HepG2 (cell line): ENCODE measurements around the gene VMA21.

Source experiments
- ATF2 ChIP-seq: sonication (generic); formaldehyde crosslinking; IDR thresholded peaks from 2 replicates; pipeline ENCODE4 v1.4.0; 2020; ENCODE audit warnings: missing genetic modification reagents
- EHMT2 ChIP-seq: fragments of 200-600 bp; sonication (generic); IDR thresholded peaks from 2 replicates; pipeline ENCODE4 v1.7.0; 2017; ENCODE audit warnings: antibody characterized with exemption, low read depth, low read length, borderline replicate concordance
- GATAD1 ChIP-seq: IDR thresholded peaks from 2 replicates; pipeline ENCODE4 v1.6.1; 2016; ENCODE audit warnings: missing genetic modification reagents, missing compliant biosample characterization
- JUN ChIP-seq: sonication (generic); formaldehyde crosslinking; IDR thresholded peaks from 2 replicates; pipeline ENCODE4 v1.4.0; 2020; ENCODE audit warnings: mild to moderate bottlenecking, missing genetic modification reagents
- MAZ ChIP-seq, 2 experiments: sonication (generic) in 1 of 2; formaldehyde crosslinking in 1 of 2; IDR thresholded peaks; 2 replicates each; pipeline versions ENCODE4 v1.5.0 to v1.6.1; 2012 to 2020; ENCODE audit warnings: low read depth in 2 of 2, mild to moderate bottlenecking in 2 of 2, borderline replicate concordance in 1 of 2, improper control_type of control experiment in 1 of 2, low read length in 1 of 2, missing genetic modification reagents in 1 of 2, moderate library complexity in 1 of 2
- MED1 ChIP-seq: sonication (generic); formaldehyde crosslinking; IDR thresholded peaks from 2 replicates; pipeline ENCODE4 v1.4.0; 2020; ENCODE audit warnings: missing genetic modification reagents
- NPAS2 ChIP-seq: sonication (generic); formaldehyde crosslinking; IDR thresholded peaks from 2 replicates; pipeline ENCODE4 v1.8.0; 2022; ENCODE audit warnings: mild to moderate bottlenecking, missing genetic modification reagents, borderline replicate concordance
- SP5 ChIP-seq: IDR thresholded peaks from 2 replicates; pipeline ENCODE4 v1.6.1; 2016; ENCODE audit warnings: low read depth, borderline replicate concordance
- ZBTB33 ChIP-seq: sonication (generic); formaldehyde crosslinking; IDR thresholded peaks from 2 replicates; pipeline ENCODE4 v1.4.0; 2020; ENCODE audit warnings: missing genetic modification reagents
- ZNF121 ChIP-seq: sonication (generic); formaldehyde crosslinking; IDR thresholded peaks from 2 replicates; pipeline ENCODE4 v1.5.0; 2020; ENCODE audit warnings: mild to moderate bottlenecking, missing genetic modification reagents
- ZNF740 ChIP-seq: sonication (generic); formaldehyde crosslinking; IDR thresholded peaks from 2 replicates; pipeline ENCODE4 v1.4.0; 2020; ENCODE audit warnings: missing genetic modification reagents

GRCh38 chrX:151448509-151448908, 51.5 kb downstream of the VMA21 start:
- TF ChIP-seq ZBTB33 (CRISPR knock-in tag) (no peak), EHMT2 (no peak), GATAD1 (no peak), ZNF121 (CRISPR knock-in tag) (no peak), MAZ (IDR thresholded peaks at IDR 0.05; ENCODE audit: borderline replicate concordance, low read depth, low read length) (no peak), MAZ (CRISPR knock-in tag; IDR thresholded peaks at IDR 0.05; ENCODE audit: low read depth) (no peak), JUN (CRISPR knock-in tag) (no peak), NPAS2 (CRISPR knock-in tag) (no peak), SP5 (CRISPR knock-in tag) (no peak), ZNF740 (CRISPR knock-in tag) (no peak), MED1 (no peak), ATF2 (CRISPR knock-in tag) (no peak)
